Loucy (cell line): ENCODE data around the gene BEST1.
A peak's percentile ranks its signal among the peaks of the same experiment; 100 is the strongest.
"Not testable (repeated sequence)": the region's sequence is repeated elsewhere in the genome, so short reads cannot be mapped to it uniquely, and the experiment has no call there.

Source experiments
- H2AFZ ChIP-seq: fragments of 200-600 bp; sonication (generic); 2 replicates; pipeline ENCODE4 v1.6.0; 2016; ENCODE audit warnings: antibody characterized with exemption, mild to moderate bottlenecking, low read length, moderate library complexity
- H3F3A ChIP-seq: fragments of 200-600 bp; 2 replicates; pipeline ENCODE4 v1.6.0; 2016; ENCODE audit warnings: antibody characterized with exemption, low read depth, mild to moderate bottlenecking
- H3K27me3 ChIP-seq: fragments of 200-600 bp; sonication (generic); 2 replicates; pipeline ENCODE4 v1.6.1; 2014; ENCODE audit warnings: low read length, mild to moderate bottlenecking; ENCODE audit not compliant: insufficient read depth, poor library complexity, severe bottlenecking
- H3K36me3 ChIP-seq: fragments of 200-600 bp; sonication (generic); 2 replicates; pipeline ENCODE4 v1.6.1; 2016; ENCODE audit warnings: low read length; ENCODE audit not compliant: insufficient read depth
- H3K4me1 ChIP-seq: fragments of 200-600 bp; sonication (generic); 2 replicates; pipeline ENCODE4 v1.5.1; 2014; ENCODE audit warnings: low read length, mild to moderate bottlenecking; ENCODE audit not compliant: insufficient read depth, poor library complexity, severe bottlenecking
- H3K4me2 ChIP-seq: fragments of 200-600 bp; sonication (generic); 2 replicates; pipeline ENCODE4 v1.6.0; 2014; ENCODE audit warnings: antibody characterized with exemption, low read length, low read depth, mild to moderate bottlenecking; ENCODE audit not compliant: poor library complexity, severe bottlenecking
- H3K4me3 ChIP-seq: fragments of 200-600 bp; sonication (generic); 2 replicates; pipeline ENCODE4 v1.5.1; 2014; ENCODE audit warnings: low read length, mild to moderate bottlenecking, mixed read lengths; ENCODE audit not compliant: poor library complexity, severe bottlenecking
- H3K79me2 ChIP-seq: fragments of 200-600 bp; sonication (generic); 2 replicates; pipeline ENCODE4 v1.6.1; 2014; ENCODE audit warnings: low read length; ENCODE audit not compliant: insufficient read depth
- H3K9ac ChIP-seq: fragments of 200-600 bp; sonication (generic); 2 replicates; pipeline ENCODE4 v1.6.0; 2014; ENCODE audit warnings: mild to moderate bottlenecking, low read depth, low read length, moderate library complexity; ENCODE audit not compliant: poor library complexity, severe bottlenecking
- H3K9me2 ChIP-seq: fragments of 200-600 bp; sonication (generic); replicated peaks from 2 replicates; pipeline ENCODE4 v1.6.1; 2016; ENCODE audit warnings: low read depth, low read length, mixed read lengths
- H3K9me3 ChIP-seq: fragments of 200-600 bp; sonication (generic); 2 replicates; pipeline ENCODE4 v1.6.1; 2014; ENCODE audit warnings: mild to moderate bottlenecking, antibody characterized with exemption, low read length, low read depth; ENCODE audit not compliant: insufficient read depth
- H4K20me1 ChIP-seq: fragments of 200-600 bp; sonication (generic); 2 replicates; pipeline ENCODE4 v1.6.0; 2014; ENCODE audit warnings: antibody characterized with exemption, low read length, mild to moderate bottlenecking; ENCODE audit not compliant: insufficient read depth, poor library complexity, severe bottlenecking
- CTCF ChIP-seq: fragments of 200-600 bp; sonication (generic); conservative IDR thresholded peaks from 2 replicates; pipeline ENCODE4 v1.5.1; 2014; ENCODE audit warnings: mild to moderate bottlenecking, antibody characterized with exemption, low read length
- EZH2phosphoT487 ChIP-seq: fragments of 200-600 bp; IDR thresholded peaks from 2 replicates; pipeline ENCODE4 v1.6.1; 2018; ENCODE audit warnings: antibody characterized with exemption, mild to moderate bottlenecking, moderate library complexity, borderline replicate concordance

BEST1 gene

DNA sequence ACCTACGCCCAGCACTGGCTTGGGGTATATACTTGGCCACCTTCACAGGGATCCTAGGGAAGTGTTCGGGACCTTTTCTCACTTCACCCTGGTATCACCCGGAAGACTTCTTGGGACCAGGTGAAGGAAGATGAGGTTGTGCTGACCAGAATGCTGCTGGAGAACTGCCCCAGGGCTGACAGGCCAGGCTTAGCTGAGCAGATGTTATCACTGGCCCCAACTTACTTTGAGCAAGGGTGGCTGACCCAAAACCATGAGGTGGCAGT lies 12.8 kb downstream of the BEST1 start:
- Histone ChIP-seq H3K4me1 (peaks cover 22% of the 10 kb centered on the region), H3K27me3 (peaks cover 6% of the 10 kb centered on the region), H3F3A (peaks cover 5% of the 10 kb centered on the region; the same call in 1 of the 2 replicates), H3K9me3 (no peaks in the 10 kb centered on the region), H3K4me3 (no peak overlapping the region), H3K36me3 (peaks cover 21% of the 10 kb centered on the region; the same call in 1 of the 2 replicates), H3K4me2 (no peak overlapping the region), H3K9ac (no peak overlapping the region), H3K9me2 (no peaks in the 10 kb centered on the region), H2AFZ (no peak overlapping the region), H4K20me1 (peaks cover 37% of the 10 kb centered on the region), H3K79me2 (peaks cover 40% of the 10 kb centered on the region)
- TF ChIP-seq CTCF = no peak
- no peak for TF ChIP-seq EZH2phosphoT487

GRCh38 chr11:61963282-61964057 lies 13.3 kb downstream of the BEST1 start:
- H3K79me2 ChIP-seq = peaks cover 46% of the 10 kb centered on the region
- H4K20me1 ChIP-seq = peaks cover 37% of the 10 kb centered on the region
- H3K27me3 ChIP-seq = peaks cover 6% of the 10 kb centered on the region
- no peak overlapping the region for H3K9ac ChIP-seq
- no peak overlapping the region for H2AFZ ChIP-seq
- TF ChIP-seq CTCF (no peak), EZH2phosphoT487 (no peak)
- H3K4me1 ChIP-seq = peaks cover 26% of the 10 kb centered on the region
- peak overlapping the region; percentile 19 for H3K4me2 ChIP-seq
- H3F3A ChIP-seq = peaks cover 5% of the 10 kb centered on the region; the same call in 1 of the 2 replicates
- no peaks in the 10 kb centered on the region for H3K9me3 ChIP-seq
- H3K36me3 ChIP-seq = peaks cover 21% of the 10 kb centered on the region; the same call in 1 of the 2 replicates
- H3K9me2 ChIP-seq = no peaks in the 10 kb centered on the region
- no peak overlapping the region for H3K4me3 ChIP-seq

GRCh38 chr11:61964058-61964665 lies 14.0 kb downstream of the BEST1 start:
- Histone ChIP-seq H3F3A (peaks cover 5% of the 10 kb centered on the region; the same call in 1 of the 2 replicates), H3K79me2 (peaks cover 53% of the 10 kb centered on the region)

DNA sequence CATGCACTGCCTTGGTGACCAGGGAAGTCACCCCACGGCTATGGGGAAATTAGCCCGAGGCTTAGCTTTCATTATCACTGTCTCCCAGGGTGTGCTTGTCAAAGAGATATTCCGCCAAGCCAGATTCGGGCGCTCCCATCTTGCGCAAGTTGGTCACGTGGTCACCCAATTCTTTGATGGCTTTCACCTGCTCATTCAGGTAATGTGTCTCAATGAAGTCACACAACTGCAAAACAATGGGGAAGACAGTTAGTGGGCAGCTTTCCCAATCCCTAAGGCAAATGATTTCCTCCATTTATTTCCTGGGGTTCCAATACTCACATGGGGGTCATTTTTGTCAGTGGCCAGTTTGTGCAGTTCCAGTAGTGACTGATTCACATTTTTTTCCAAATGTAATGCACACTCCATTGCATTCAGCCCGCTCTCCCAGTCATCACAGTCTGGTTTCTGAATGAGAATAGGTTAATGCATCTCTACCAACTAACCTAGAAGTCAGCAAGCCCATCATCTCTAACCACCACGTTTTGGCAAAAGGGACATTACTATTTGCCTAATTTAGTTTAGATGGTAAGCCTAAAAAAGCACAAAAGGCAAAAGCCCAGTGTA lies 14.6 kb downstream of the BEST1 start:
- H3K27me3 ChIP-seq, H3F3A ChIP-seq, H2AFZ ChIP-seq, H3K9me3 ChIP-seq, H3K9me2 ChIP-seq, H3K9ac ChIP-seq: not testable (repeated sequence)
- Histone ChIP-seq H3K4me3 (peak overlapping the region; percentile 98), H3K79me2 (peaks cover 57% of the 10 kb centered on the region), H3K36me3 (peaks cover 21% of the 10 kb centered on the region; the same call in 1 of the 2 replicates), H3K4me1 (peaks cover 39% of the 10 kb centered on the region), H4K20me1 (peaks cover 37% of the 10 kb centered on the region), H3K4me2 (peak overlapping the region; percentile 99)

More at GRCh38 chr11:61964058-61964665, 14.0 kb downstream of the BEST1 start:
- H3K36me3 ChIP-seq = peaks cover 21% of the 10 kb centered on the region; the same call in 1 of the 2 replicates
- peak overlapping the region; percentile 19 for H3K4me2 ChIP-seq
- peaks cover 37% of the 10 kb centered on the region for H4K20me1 ChIP-seq
- no peaks in the 10 kb centered on the region for H3K9me2 ChIP-seq
- no peaks in the 10 kb centered on the region for H3K9me3 ChIP-seq
- no peak for TF ChIP-seq EZH2phosphoT487
- TF ChIP-seq CTCF = no peak
- H3K4me1 ChIP-seq = peaks cover 33% of the 10 kb centered on the region
- H3K9ac ChIP-seq = no peak overlapping the region
- H3K27me3 ChIP-seq = peaks cover 6% of the 10 kb centered on the region
- H2AFZ ChIP-seq = no peak overlapping the region
- H3K4me3 ChIP-seq = no peak overlapping the region
